ENCODE data around the gene LRRC25.

Gene LRRC25

GRCh38 chr19:18397242-18398202 lies at the start of gene LRRC25:
Gene LRRC25 (minus strand): TSS chr19:18397622. CDS start chr19:18396963, 659 bp downstream.
- Histone ChIP-seq H3K9me3 (ENCODE audit: control insufficient read depth, insufficient read depth, low read length) (no peaks in the 10 kb centered on the region), H3K9ac (ENCODE audit: low read depth, low read length) (peak within 1 kb of the TSS; percentile 39; the same call in 1 of the 2 replicates), H3K36me3 (ENCODE audit: insufficient read depth, low read length) (no peaks in the 10 kb centered on the region), H3K4me1 (ENCODE audit: insufficient read depth, low read length) (no peaks in the 10 kb centered on the region)

GRCh38 chr19:18446811-18447359 lies 49.5 kb upstream of the LRRC25 start:
- Histone ChIP-seq H3K9ac (ENCODE audit: low read depth, low read length) (no peak overlapping the region), H3K36me3 (ENCODE audit: insufficient read depth, low read length) (peaks cover 3% of the 10 kb centered on the region; the same call in 1 of the 2 replicates), H3K4me1 (ENCODE audit: insufficient read depth, low read length) (no peaks in the 10 kb centered on the region; the same call in 1 of the 2 replicates), H3K9me3 (ENCODE audit: control insufficient read depth, insufficient read depth, low read length) (no peaks in the 10 kb centered on the region)

GRCh38 chr19:18446145-18446810 lies 48.9 kb upstream of the LRRC25 start:
- H3K4me1 ChIP-seq (ENCODE audit: insufficient read depth, low read length), result no peaks in the 10 kb centered on the region; the same call in 1 of the 2 replicates
- H3K9ac ChIP-seq (ENCODE audit: low read depth, low read length), result no peak overlapping the region
- no peaks in the 10 kb centered on the region for H3K9me3 ChIP-seq (ENCODE audit: control insufficient read depth, insufficient read depth, low read length)
- H3K36me3 ChIP-seq (ENCODE audit: insufficient read depth, low read length), result peaks cover 3% of the 10 kb centered on the region; the same call in 1 of the 2 replicates

GRCh38 chr19:18445262-18445948 lies 48.0 kb upstream of the LRRC25 start:
- no peaks in the 10 kb centered on the region; the same call in 1 of the 2 replicates for H3K36me3 ChIP-seq (ENCODE audit: insufficient read depth, low read length)

GRCh38 chr19:18444513-18444912 lies 47.1 kb upstream of the LRRC25 start:
- Histone ChIP-seq H3K9ac (ENCODE audit: low read depth, low read length) (no peak overlapping the region), H3K4me1 (ENCODE audit: insufficient read depth, low read length) (peaks cover 7% of the 10 kb centered on the region), H3K9me3 (ENCODE audit: control insufficient read depth, insufficient read depth, low read length) (no peaks in the 10 kb centered on the region), H3K36me3 (ENCODE audit: insufficient read depth, low read length) (no peaks in the 10 kb centered on the region)

More at GRCh38 chr19:18445262-18445948, 48.0 kb upstream of the LRRC25 start:
- no peak overlapping the region for H3K9ac ChIP-seq (ENCODE audit: low read depth, low read length)
- no peaks in the 10 kb centered on the region for H3K9me3 ChIP-seq (ENCODE audit: control insufficient read depth, insufficient read depth, low read length)
- H3K4me1 ChIP-seq (ENCODE audit: insufficient read depth, low read length), result no peaks in the 10 kb centered on the region

- Histone ChIP-seq H3K4me1 (ENCODE audit: insufficient read depth, low read length) (peaks cover 14% of the 10 kb centered on the region), H3K9me3 (ENCODE audit: control insufficient read depth, insufficient read depth, low read length) (no peaks in the 10 kb centered on the region), H3K9ac (ENCODE audit: low read depth, low read length) (no peak overlapping the region), H3K36me3 (ENCODE audit: insufficient read depth, low read length) (no peaks in the 10 kb centered on the region)
Observed at GRCh38 chr19:18443831-18444230, 46.4 kb upstream of the LRRC25 start.

GRCh38 chr19:18443406-18443805 lies 46.0 kb upstream of the LRRC25 start:
- no peaks in the 10 kb centered on the region for H3K9me3 ChIP-seq (ENCODE audit: control insufficient read depth, insufficient read depth, low read length)
- H3K9ac ChIP-seq (ENCODE audit: low read depth, low read length), result no peak overlapping the region
- no peaks in the 10 kb centered on the region for H3K36me3 ChIP-seq (ENCODE audit: insufficient read depth, low read length)
- H3K4me1 ChIP-seq (ENCODE audit: insufficient read depth, low read length), result peaks cover 16% of the 10 kb centered on the region

- no peak overlapping the region for H3K9ac ChIP-seq (ENCODE audit: low read depth, low read length)
- no peaks in the 10 kb centered on the region for H3K9me3 ChIP-seq (ENCODE audit: control insufficient read depth, insufficient read depth, low read length)
- peaks cover 16% of the 10 kb centered on the region for H3K4me1 ChIP-seq (ENCODE audit: insufficient read depth, low read length)
- no peaks in the 10 kb centered on the region for H3K36me3 ChIP-seq (ENCODE audit: insufficient read depth, low read length)
Observed at GRCh38 chr19:18442941-18443340, 45.5 kb upstream of the LRRC25 start.

GRCh38 chr19:18441804-18442788 lies 44.7 kb upstream of the LRRC25 start:
- Histone ChIP-seq H3K9ac (ENCODE audit: low read depth, low read length) (no peak overlapping the region), H3K4me1 (ENCODE audit: insufficient read depth, low read length) (peaks cover 16% of the 10 kb centered on the region), H3K9me3 (ENCODE audit: control insufficient read depth, insufficient read depth, low read length) (no peaks in the 10 kb centered on the region), H3K36me3 (ENCODE audit: insufficient read depth, low read length) (no peaks in the 10 kb centered on the region)

GRCh38 chr19:18440936-18441803 lies 43.7 kb upstream of the LRRC25 start:
- Histone ChIP-seq H3K9me3 (ENCODE audit: control insufficient read depth, insufficient read depth, low read length) (no peaks in the 10 kb centered on the region), H3K9ac (ENCODE audit: low read depth, low read length) (no peak overlapping the region), H3K4me1 (ENCODE audit: insufficient read depth, low read length) (peaks cover 19% of the 10 kb centered on the region), H3K36me3 (ENCODE audit: insufficient read depth, low read length) (no peaks in the 10 kb centered on the region)

GRCh38 chr19:18440415-18440877 lies 43.0 kb upstream of the LRRC25 start:
- Histone ChIP-seq H3K9me3 (ENCODE audit: control insufficient read depth, insufficient read depth, low read length) (no peaks in the 10 kb centered on the region), H3K36me3 (ENCODE audit: insufficient read depth, low read length) (no peaks in the 10 kb centered on the region), H3K4me1 (ENCODE audit: insufficient read depth, low read length) (peaks cover 20% of the 10 kb centered on the region), H3K9ac (ENCODE audit: low read depth, low read length) (no peak overlapping the region)

GRCh38 chr19:18439910-18440237 lies 42.5 kb upstream of the LRRC25 start:
- peaks cover 20% of the 10 kb centered on the region for H3K4me1 ChIP-seq (ENCODE audit: insufficient read depth, low read length)
- H3K9me3 ChIP-seq (ENCODE audit: control insufficient read depth, insufficient read depth, low read length), result no peaks in the 10 kb centered on the region
- H3K36me3 ChIP-seq (ENCODE audit: insufficient read depth, low read length), result no peaks in the 10 kb centered on the region
- no peak overlapping the region for H3K9ac ChIP-seq (ENCODE audit: low read depth, low read length)

Measured in ES-I3 (cell line).